Measurements from ENCODE around the gene DHX8. TPM values are rescaled to one million over a fixed set of nuclear protein-coding genes. Genes with fewer than 3 reads are reported as not detected.

The DHX8 gene
- total RNA-seq, 1 experiment from 2014 or later: 54.1 TPM

DNA sequence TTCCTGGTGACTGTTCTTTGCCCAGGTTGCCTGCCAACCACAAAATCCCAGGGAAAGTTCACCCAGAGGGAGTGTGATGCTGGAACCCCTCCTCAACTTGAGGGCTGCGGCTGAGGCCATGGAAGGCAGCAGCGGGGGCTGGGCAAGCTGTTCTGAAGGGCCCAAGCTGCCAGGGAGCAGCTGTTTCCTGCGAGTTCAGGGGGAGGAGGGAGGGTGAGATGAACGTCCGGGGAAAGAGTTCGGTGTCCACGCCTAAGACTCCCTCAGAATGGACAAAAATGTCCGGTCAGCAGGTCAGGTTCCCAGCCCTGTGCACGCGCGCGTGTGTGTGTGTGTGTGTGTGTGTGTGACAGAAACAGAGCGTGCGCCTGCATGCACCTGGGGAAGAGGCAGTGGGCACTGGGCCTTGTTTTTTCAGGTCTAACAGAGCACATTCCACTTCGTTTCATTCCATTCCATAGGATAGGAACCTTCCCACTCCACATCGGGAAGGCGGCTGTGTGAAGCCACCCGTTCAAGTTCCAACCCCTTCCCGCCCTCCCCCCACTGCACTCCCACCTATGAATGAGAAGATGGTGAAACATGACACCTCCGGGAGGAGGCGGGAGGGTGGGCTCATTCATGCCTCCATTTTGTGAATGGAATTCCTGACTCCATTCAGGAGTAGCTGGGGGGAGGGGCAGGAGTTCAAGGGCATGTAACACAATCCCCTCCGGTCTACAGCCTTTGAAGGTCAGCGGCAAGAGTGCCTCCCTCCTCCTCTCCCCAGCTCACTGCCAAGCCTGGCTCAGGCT, 46.7 kb downstream of the DHX8 start:
- H4K91ac ChIP-seq (ENCODE audit: insufficient read length, low read depth, low read length): peak overlapping the region; percentile 5
- peak overlapping the region; percentile 64 for H3K18ac ChIP-seq (ENCODE audit: insufficient read length, low read depth, low read length)
- H2BK12ac ChIP-seq (ENCODE audit: insufficient read length, low read depth, low read length): peak overlapping the region; percentile 17
- DNase-seq: peak; percentile 100
- H3K27me3 Mint-ChIP-seq (ENCODE audit: low read depth): peaks cover 31% of the 10 kb centered on the region
- H2BK120ac ChIP-seq (ENCODE audit: low read depth, low read length, poor library complexity, severe bottlenecking): no peak overlapping the region
- H3K36me3 Mint-ChIP-seq (ENCODE audit: insufficient read depth in 1 of 3, low read depth in 3 of 3): peaks cover 21 to 74% (median 27%) of the 10 kb centered on the region in 3 experiments
- no peak overlapping the region for H2BK15ac ChIP-seq (ENCODE audit: low read depth, low read length)
- no peaks in the 10 kb centered on the region for H3K27me3 ChIP-seq (ENCODE audit: insufficient read depth, low read length)
- peak overlapping the region; percentile 57 to 76 for H3K4me3 Mint-ChIP-seq
- H3K23me2 ChIP-seq (ENCODE audit: insufficient read length, low read depth, low read length, poor library complexity, severe bottlenecking): no peaks in the 10 kb centered on the region
- H3K79me2 ChIP-seq (ENCODE audit: insufficient read depth, low read length): no peaks in the 10 kb centered on the region
- no peak overlapping the region for H3K56ac ChIP-seq (ENCODE audit: insufficient read length, low read depth, low read length)
- no peak overlapping the region for H3T11ph ChIP-seq (ENCODE audit: low read length)
- no CpG with 5 or more reads among the region's 23 CpGs for whole genome bisulfite sequencing (ENCODE audit: extremely low coverage, insufficient read length, low lambda C conversion rate)
- peaks cover 45 to 48% of the 10 kb centered on the region in 2 experiments for H3K4me1 Mint-ChIP-seq
- H2BK20ac ChIP-seq (ENCODE audit: low read depth, low read length, poor library complexity, severe bottlenecking): no peak overlapping the region
- peak overlapping the region; percentile 51 to 99 (median 95); a peak in 6 of 7 replicates for H3K27ac Mint-ChIP-seq
- H3K14ac ChIP-seq (ENCODE audit: insufficient read depth, low read length): peak overlapping the region; percentile 61
- H3K4me1 ChIP-seq (ENCODE audit: insufficient read depth, low read length): peaks cover 11% of the 10 kb centered on the region; the same call in 1 of the 2 replicates
- H3K9me3 ChIP-seq (ENCODE audit: control insufficient read depth, low read depth, low read length): no peaks in the 10 kb centered on the region
- H4K5ac ChIP-seq (ENCODE audit: insufficient read length, low read depth, low read length): no peak overlapping the region
- peak overlapping the region; percentile 63 for H3K27ac ChIP-seq (ENCODE audit: insufficient read length, low read depth, low read length)
- H3K4me2 ChIP-seq (ENCODE audit: insufficient read depth, insufficient read length, low read length): peak overlapping the region; percentile 45
- H3K9ac ChIP-seq (ENCODE audit: extremely low read depth, insufficient read length, low read length): peak overlapping the region; percentile 27
- no peak overlapping the region for H2BK5ac ChIP-seq (ENCODE audit: insufficient read length, low read length)
- no peaks in the 10 kb centered on the region for H4K20me1 ChIP-seq (ENCODE audit: control insufficient read depth, insufficient read depth, insufficient read length)
- H3K79me1 ChIP-seq (ENCODE audit: insufficient read depth, low read depth, low read length, poor library complexity, severe bottlenecking): no peaks in the 10 kb centered on the region
- H3K4ac ChIP-seq (ENCODE audit: low read depth, low read length): no peak overlapping the region
- H2AK5ac ChIP-seq (ENCODE audit: insufficient read length, low read length): no peak overlapping the region
- H3K23ac ChIP-seq (ENCODE audit: insufficient read length, low read depth, low read length): no peak overlapping the region
- no peak overlapping the region for H4K8ac ChIP-seq (replicated peaks; ENCODE audit: insufficient read length, low read depth, low read length)
- H3K9me3 Mint-ChIP-seq: no peaks in the 10 kb centered on the region
- TF ChIP-seq, protein P1, sequence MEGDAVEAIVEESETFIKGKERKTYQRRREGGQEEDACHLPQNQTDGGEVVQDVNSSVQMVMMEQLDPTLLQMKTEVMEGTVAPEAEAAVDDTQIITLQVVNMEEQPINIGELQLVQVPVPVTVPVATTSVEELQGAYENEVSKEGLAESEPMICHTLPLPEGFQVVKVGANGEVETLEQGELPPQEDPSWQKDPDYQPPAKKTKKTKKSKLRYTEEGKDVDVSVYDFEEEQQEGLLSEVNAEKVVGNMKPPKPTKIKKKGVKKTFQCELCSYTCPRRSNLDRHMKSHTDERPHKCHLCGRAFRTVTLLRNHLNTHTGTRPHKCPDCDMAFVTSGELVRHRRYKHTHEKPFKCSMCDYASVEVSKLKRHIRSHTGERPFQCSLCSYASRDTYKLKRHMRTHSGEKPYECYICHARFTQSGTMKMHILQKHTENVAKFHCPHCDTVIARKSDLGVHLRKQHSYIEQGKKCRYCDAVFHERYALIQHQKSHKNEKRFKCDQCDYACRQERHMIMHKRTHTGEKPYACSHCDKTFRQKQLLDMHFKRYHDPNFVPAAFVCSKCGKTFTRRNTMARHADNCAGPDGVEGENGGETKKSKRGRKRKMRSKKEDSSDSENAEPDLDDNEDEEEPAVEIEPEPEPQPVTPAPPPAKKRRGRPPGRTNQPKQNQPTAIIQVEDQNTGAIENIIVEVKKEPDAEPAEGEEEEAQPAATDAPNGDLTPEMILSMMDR (conservative IDR thresholded peaks at IDR 0.05): no peak
- H2AFZ ChIP-seq (ENCODE audit: low read length): no peak overlapping the region

All from H9 (cell line).